Effector memory CD8-positive, alpha-beta T cell (primary cell): ENCODE measurements around the gene MRPL22.
"Not testable (repeated sequence)": the region's sequence is repeated elsewhere in the genome, so short reads cannot be mapped to it uniquely, and the experiment has no call there.

Source experiments
- ATAC-seq: fragments of 150-1000 bp; cut with Tn5 transposase; replicated peaks from 2 replicates; pipeline ENCODE4 v1.10.0; 2021; ENCODE audit warnings: mild to moderate bottlenecking, moderate library complexity
- DNase-seq, 3 experiments: peaks; one replicate each; pipeline ENCODE4 v3.0.0; 2021
- H3K27ac Mint-ChIP-seq, 2 donors: one replicate each; pipeline ENCODE4 v1.8.0; 2022; ENCODE audit warnings: mild to moderate bottlenecking in 2 of 2, mixed read lengths in 2 of 2, moderate library complexity in 2 of 2
- H3K27me3 Mint-ChIP-seq, 2 donors: one replicate each; pipeline ENCODE4 v1.8.0; 2022; ENCODE audit warnings: mixed read lengths in 2 of 2
- H3K36me3 Mint-ChIP-seq: one replicate; pipeline ENCODE4 v1.8.0; 2022; ENCODE audit warnings: mild to moderate bottlenecking, moderate library complexity, mixed read lengths; ENCODE audit not compliant: insufficient read depth
- H3K4me1 Mint-ChIP-seq, 2 donors: one replicate each; pipeline ENCODE4 v1.8.0; 2022; ENCODE audit warnings: low read depth in 2 of 2, mixed read lengths in 2 of 2
- H3K4me3 Mint-ChIP-seq, 2 donors: one replicate each; pipeline ENCODE4 v1.8.0; 2022; ENCODE audit warnings: mild to moderate bottlenecking in 2 of 2, mixed read lengths in 2 of 2, moderate library complexity in 2 of 2
- H3K9me3 Mint-ChIP-seq, 2 donors: one replicate each; pipeline ENCODE4 v1.8.0; 2022; ENCODE audit warnings: mixed read lengths in 2 of 2

MRPL22 gene

DNA sequence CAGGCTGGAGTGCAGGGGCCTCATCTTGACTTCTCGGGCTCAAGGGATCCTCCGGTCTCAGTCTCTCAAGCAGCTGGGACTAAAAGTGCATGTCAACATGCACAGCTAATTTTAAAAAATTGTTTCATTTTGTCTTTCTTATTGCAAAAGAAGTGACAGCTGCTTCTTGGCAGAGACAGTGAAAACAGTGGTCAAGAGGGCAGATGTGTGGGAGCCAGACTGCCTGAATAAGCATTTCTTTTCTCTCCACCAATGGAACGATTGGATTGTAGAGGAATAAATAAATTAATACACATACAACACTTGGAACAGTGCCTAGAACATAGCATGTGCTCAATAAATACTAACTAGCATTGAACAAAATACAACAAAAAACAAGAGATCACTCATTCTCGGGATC, 45.3 kb downstream of the MRPL22 start:
- peaks cover 41 to 43% of the 10 kb centered on the region in 2 donors for H3K27me3 Mint-ChIP-seq
- H3K36me3 Mint-ChIP-seq = no peaks in the 10 kb centered on the region
- no peaks in the 10 kb centered on the region for H3K9me3 Mint-ChIP-seq
- H3K4me1 Mint-ChIP-seq = no peaks in the 10 kb centered on the region
- DNase-seq (no peak), ATAC-seq (no peak)
- H3K27ac Mint-ChIP-seq = no peak overlapping the region
- H3K4me3 Mint-ChIP-seq = no peak overlapping the region

DNA sequence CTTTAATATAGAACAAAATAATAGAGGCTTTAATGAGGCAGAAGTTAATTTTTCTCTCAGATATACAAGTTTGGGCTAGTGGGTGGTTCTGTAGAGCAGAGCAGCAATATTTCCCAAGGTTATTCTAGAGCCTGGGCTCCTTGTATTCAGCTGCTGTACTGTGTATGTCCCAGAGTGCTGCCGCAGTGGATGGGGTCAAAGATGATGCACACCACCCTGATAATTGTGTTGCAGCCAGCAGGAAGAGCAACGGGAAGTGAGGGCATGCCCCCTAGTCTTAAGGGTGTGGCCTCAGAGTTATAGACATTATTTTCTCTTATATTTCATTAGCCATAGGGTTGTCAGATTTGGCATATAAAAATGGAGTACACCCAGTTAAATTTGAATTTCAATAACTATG, 48.8 kb downstream of the MRPL22 start:
- no peak overlapping the region for H3K4me3 Mint-ChIP-seq
- H3K36me3 Mint-ChIP-seq = no peaks in the 10 kb centered on the region
- no peak overlapping the region for H3K27ac Mint-ChIP-seq
- no peak for ATAC-seq
- no peaks in the 10 kb centered on the region for H3K4me1 Mint-ChIP-seq
- no peak for DNase-seq
- no peaks in the 10 kb centered on the region for H3K9me3 Mint-ChIP-seq
- peaks cover 40 to 43% of the 10 kb centered on the region in 2 donors for H3K27me3 Mint-ChIP-seq

DNA sequence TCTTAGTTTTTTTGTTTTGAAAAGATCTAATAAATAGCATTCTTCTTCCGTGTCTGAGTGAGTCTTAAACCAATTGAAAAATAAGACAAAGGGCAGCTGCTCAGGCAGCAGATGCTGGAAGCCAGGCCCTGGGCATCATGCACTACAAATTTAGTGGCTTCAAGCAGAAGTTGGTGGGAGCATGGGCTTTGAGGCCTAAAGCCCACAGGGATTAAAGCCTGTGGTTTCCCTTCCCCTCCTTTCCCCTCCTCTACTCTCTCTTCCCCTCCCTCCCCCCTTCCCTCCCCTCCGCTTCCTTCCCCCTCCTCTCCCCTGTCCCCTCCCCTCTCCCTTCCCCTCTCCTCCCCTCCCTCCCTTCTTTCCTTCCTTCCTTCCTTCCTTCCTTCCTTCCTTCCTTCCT, 52.6 kb downstream of the MRPL22 start:
- H3K27ac Mint-ChIP-seq = no peak overlapping the region
- no peak overlapping the region for H3K4me3 Mint-ChIP-seq
- no peak for ATAC-seq
- DNase-seq = no peak
- H3K9me3 Mint-ChIP-seq = no peaks in the 10 kb centered on the region
- peaks cover 15 to 21% of the 10 kb centered on the region in 2 donors for H3K27me3 Mint-ChIP-seq
- no peaks in the 10 kb centered on the region for H3K4me1 Mint-ChIP-seq
- no peaks in the 10 kb centered on the region for H3K36me3 Mint-ChIP-seq

DNA sequence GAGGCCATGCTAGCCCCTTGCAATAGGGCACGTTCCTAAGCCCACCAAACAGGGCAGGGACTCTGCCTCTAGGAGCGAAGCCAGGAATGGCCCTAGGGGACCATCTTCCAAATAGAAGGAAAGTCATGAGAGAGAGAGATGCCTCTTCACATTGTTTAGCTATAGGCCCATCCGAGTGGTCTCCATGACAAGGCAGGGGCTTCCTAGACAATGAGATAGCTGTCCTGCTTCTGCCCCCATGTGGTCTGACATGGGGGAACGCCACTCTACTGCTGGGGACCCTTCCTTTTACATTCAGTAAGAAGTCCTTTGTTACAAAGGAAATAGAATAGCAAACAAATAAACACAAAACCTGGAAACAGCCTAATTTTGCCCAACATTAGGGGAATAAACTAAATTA, 54.8 kb downstream of the MRPL22 start:
- DNase-seq (no peak), ATAC-seq (no peak)
- Mint-ChIP-seq H3K4me1 (no peaks in the 10 kb centered on the region), H3K27ac (no peak overlapping the region), H3K4me3 (no peak overlapping the region), H3K36me3 (no peaks in the 10 kb centered on the region), H3K27me3 (peaks cover 23% of the 10 kb centered on the region in 2 donors), H3K9me3 (no peaks in the 10 kb centered on the region)

DNA sequence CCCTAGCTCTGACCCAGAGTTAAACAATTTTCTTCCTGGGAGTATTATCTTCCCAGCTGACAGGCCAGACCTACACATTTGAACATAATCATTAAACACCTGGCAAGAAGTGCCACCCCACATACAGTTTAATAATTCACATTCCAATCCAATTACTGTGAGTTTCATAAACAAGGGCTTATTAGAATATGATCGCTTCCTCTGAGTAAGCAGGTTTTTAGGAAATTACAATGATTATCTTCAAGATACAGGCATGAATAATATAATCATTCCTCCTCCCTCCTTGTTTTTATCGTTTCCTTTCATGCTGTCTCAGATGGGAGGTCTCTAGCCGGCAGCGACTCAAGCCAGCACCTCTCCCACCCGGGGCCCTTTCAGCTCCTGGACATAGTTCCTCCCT, 56.9 kb downstream of the MRPL22 start:
- DNase-seq (no peak), ATAC-seq (no peak)
- H3K4me1 Mint-ChIP-seq = no peaks in the 10 kb centered on the region
- H3K9me3 Mint-ChIP-seq = no peaks in the 10 kb centered on the region
- no peak overlapping the region for H3K4me3 Mint-ChIP-seq
- H3K27me3 Mint-ChIP-seq = peaks cover 35 to 40% of the 10 kb centered on the region in 2 donors
- no peaks in the 10 kb centered on the region for H3K36me3 Mint-ChIP-seq
- no peak overlapping the region for H3K27ac Mint-ChIP-seq

DNA sequence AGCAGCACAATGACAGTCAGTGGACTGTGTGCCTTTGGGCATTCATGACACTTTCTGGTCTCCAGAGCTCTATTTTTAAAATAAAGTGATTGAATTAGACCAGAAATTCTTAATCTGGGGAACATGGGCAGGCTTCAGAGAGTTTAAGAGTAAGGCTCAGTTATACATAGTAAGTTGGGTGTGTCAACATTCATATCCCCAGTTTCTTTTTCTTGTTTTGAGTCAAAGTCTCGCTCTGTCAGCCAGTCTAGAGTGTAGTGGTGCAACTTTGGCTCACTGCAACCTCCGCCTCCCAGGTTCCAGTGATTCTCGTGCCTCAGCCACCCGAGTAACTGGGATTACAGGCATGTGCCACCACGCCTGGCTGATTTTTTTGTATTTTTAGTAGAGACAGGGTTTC, 59.0 kb downstream of the MRPL22 start:
- peaks cover 35 to 40% of the 10 kb centered on the region in 2 donors for H3K27me3 Mint-ChIP-seq
- ATAC-seq = no peak

DNA sequence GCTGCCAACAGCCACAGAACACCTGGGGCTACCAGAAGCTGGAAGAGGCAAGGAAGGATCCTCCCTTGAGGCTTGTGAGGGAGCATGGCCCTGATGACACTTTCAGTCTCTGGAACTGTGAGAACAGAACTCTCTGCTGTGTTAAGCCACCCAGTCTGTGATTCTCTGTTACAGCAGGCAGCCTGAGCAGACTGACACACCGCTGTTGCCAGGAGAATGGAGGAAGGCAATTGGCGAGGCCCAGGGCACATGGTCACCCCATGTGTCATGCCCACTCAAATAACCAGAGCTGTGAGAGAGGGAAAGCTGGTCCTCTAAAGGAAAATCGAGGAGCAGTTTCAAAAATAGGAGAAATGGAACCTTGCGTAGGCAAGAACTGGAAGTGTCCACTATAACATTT, 60.6 kb downstream of the MRPL22 start:
- DNase-seq (no peak), ATAC-seq (no peak)
- H3K27me3 Mint-ChIP-seq = peaks cover 36 to 40% of the 10 kb centered on the region in 2 donors
- no peaks in the 10 kb centered on the region for H3K4me1 Mint-ChIP-seq
- no peak overlapping the region for H3K27ac Mint-ChIP-seq
- H3K36me3 Mint-ChIP-seq = no peaks in the 10 kb centered on the region
- no peaks in the 10 kb centered on the region for H3K9me3 Mint-ChIP-seq
- no peak overlapping the region for H3K4me3 Mint-ChIP-seq

More for the DNA sequence above, 59.0 kb downstream of the MRPL22 start:
- no peak overlapping the region for H3K4me3 Mint-ChIP-seq
- no peak for DNase-seq
- no peaks in the 10 kb centered on the region for H3K36me3 Mint-ChIP-seq
- H3K4me1 Mint-ChIP-seq = no peaks in the 10 kb centered on the region
- no peaks in the 10 kb centered on the region for H3K9me3 Mint-ChIP-seq
- no peak overlapping the region for H3K27ac Mint-ChIP-seq

DNA sequence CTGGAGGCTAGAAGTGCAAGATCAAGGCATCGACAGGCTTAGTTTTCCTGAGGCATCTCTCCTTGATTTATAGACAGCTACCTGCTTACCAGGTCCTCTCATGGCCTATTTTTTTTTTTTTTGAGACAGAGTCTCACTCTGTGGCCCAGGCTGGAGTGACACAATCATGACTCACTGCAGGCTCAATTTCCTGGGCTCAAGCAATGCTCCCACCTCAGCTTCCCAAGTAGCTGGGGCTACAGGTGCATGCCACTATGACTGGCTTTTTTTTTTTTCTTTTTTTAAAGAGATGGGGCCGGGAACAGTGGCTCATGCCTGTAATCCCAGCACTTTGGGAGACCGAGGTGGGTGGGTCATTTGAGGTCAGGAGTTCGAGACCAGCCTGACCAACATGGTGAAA, 61.8 kb downstream of the MRPL22 start:
- not testable (repeated sequence) for H3K4me1 Mint-ChIP-seq, DNase-seq, H3K9me3 Mint-ChIP-seq, H3K4me3 Mint-ChIP-seq, H3K27ac Mint-ChIP-seq, H3K36me3 Mint-ChIP-seq, ATAC-seq
- H3K27me3 Mint-ChIP-seq = peaks cover 40 to 44% of the 10 kb centered on the region in 2 donors

DNA sequence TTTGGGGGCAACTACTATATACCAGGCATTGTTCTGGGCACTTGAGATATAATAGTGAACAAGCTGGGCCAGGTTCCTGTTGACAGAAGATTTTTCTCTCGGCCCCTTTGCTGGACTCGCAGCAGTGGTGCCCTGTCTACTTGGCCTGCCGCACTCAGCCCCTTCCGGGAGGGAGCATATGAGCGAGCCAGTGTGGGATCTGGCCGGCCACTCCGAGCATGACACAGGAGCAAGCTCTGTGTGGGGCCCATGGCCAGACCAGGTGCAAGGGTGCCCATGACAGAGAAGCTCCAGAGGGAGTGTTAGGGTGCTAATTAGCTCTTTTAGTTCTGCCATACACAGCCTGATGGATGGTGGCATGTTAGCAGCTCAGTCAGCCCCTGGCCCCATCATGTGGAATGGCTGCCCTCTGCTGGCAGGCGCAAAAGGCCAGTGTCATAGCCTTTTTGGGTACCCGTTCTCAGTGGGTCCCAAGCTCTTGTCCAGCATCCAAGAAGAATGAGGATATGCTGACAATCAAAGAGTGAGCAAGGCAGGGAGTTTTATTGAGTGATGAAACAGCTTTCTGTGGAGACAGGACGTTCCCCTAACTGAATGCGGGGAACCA, 63.4 kb downstream of the MRPL22 start:
- peak in 1 of 3 experiments; percentile 7 for DNase-seq
- H3K9me3 Mint-ChIP-seq = no peaks in the 10 kb centered on the region
- ATAC-seq = no peak
- H3K4me3 Mint-ChIP-seq = no peak overlapping the region
- peaks cover 27 to 32% of the 10 kb centered on the region in 2 donors for H3K27me3 Mint-ChIP-seq
- no peaks in the 10 kb centered on the region for H3K36me3 Mint-ChIP-seq
- H3K4me1 Mint-ChIP-seq = no peaks in the 10 kb centered on the region
- H3K27ac Mint-ChIP-seq = no peak overlapping the region

DNA sequence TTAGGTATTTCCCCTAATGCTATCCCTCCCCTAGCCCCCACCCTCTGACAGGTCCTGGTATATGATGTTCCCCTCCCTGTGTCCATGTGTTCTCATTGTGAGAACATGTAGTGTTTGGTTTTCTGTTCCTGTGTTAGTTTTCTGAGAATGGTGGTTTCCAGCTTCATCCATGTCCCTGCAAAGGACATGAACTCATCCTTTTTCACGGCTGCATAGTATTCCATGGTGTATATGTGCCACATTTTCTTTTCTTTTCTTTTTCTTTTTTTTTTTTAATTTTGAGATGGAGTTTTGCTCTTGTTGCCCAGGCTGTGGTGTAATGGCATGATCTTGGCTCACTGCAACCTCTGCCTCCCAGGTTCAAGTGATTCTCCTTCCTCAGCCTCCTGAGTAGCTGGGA, 65.4 kb downstream of the MRPL22 start:
- H3K27me3 Mint-ChIP-seq = peaks cover 16 to 20% of the 10 kb centered on the region in 2 donors
- ATAC-seq, H3K9me3 Mint-ChIP-seq, H3K4me1 Mint-ChIP-seq, H3K36me3 Mint-ChIP-seq, DNase-seq, H3K4me3 Mint-ChIP-seq, H3K27ac Mint-ChIP-seq: not testable (repeated sequence)

DNA sequence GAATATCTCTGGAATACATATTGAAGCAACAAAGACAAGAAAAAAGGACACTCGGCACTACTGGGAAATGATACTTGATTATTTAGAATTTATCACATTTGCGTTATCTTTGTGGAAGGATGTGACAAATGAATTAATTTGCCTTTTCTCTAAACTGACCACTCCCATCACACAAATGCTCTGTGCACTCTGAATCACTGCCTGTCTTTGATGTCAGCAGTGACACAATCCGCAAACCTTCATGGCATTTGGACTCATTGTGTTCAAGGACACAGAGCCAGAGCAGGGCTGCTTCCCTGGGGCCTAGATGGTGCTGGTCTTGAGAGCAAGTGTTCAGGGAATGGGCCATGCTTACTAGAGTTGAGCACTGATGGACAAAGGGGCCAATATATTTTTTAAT, 67.8 kb downstream of the MRPL22 start:
- Mint-ChIP-seq H3K4me1 (no peaks in the 10 kb centered on the region), H3K9me3 (no peaks in the 10 kb centered on the region), H3K36me3 (no peaks in the 10 kb centered on the region), H3K4me3 (no peak overlapping the region), H3K27me3 (peaks cover 12 to 19% of the 10 kb centered on the region in 2 donors), H3K27ac (no peak overlapping the region)
- no peak for DNase-seq
- ATAC-seq = no peak

DNA sequence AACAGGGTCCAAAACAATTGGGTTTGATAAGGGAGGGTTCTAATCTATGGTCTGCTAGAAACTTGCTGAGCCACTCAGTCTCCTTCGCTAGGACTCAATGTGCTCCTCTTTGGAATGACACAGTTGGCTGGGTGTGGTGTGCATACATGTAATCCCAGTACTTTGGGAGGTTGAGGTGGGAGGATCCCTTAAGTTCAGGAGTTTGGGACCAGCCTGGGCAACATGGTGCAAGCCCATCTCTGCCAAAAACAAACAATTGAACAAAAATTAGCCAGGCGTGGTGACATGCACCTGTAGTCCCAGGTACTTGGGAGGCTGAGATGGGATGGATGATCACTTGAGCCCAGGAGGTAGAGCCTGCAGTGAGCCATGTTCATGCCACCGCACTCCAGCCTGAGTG, 70.0 kb downstream of the MRPL22 start:
- Mint-ChIP-seq H3K36me3 (no peaks in the 10 kb centered on the region), H3K4me3 (no peak overlapping the region), H3K9me3 (no peaks in the 10 kb centered on the region), H3K27me3 (peaks cover 34 to 36% of the 10 kb centered on the region in 2 donors), H3K27ac (no peak overlapping the region), H3K4me1 (no peaks in the 10 kb centered on the region)
- no peak for ATAC-seq
- DNase-seq = no peak

DNA sequence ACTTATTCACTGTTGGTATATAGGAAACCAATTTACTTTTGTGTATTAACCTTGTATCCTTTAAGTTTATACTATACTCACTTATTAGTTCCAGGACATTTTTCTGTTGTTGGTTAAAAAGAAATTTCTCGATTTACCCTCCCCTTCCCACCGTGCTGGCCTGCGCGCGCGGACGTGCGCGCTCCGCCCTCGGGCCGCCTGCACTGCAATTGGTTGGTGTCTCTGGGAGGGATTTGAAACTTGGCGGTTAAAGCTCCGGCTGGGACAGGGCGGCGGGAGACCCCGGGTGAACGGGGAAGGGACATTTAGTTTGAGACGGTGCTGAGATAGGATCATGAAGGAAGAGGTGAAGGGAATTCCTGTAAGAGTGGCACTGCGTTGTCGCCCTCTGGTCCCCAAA, 72.7 kb downstream of the MRPL22 start, which contains the start of gene KIF4B:
Gene KIF4B, plus strand, starts transcription at position 230 of the 400 bp plus-strand sequence. Its CDS starts 105 bp downstream, at position 335.
- no peak within 1 kb of the TSS for H3K4me3 Mint-ChIP-seq
- DNase-seq (no peak), ATAC-seq (no peak)
- H3K36me3 Mint-ChIP-seq = no peaks in the 10 kb centered on the region
- no peaks in the 10 kb centered on the region for H3K4me1 Mint-ChIP-seq
- H3K9me3 Mint-ChIP-seq = no peaks in the 10 kb centered on the region
- no peak within 1 kb of the TSS for H3K27ac Mint-ChIP-seq
- H3K27me3 Mint-ChIP-seq = peaks cover 31 to 49% of the 10 kb centered on the region in 2 donors

DNA sequence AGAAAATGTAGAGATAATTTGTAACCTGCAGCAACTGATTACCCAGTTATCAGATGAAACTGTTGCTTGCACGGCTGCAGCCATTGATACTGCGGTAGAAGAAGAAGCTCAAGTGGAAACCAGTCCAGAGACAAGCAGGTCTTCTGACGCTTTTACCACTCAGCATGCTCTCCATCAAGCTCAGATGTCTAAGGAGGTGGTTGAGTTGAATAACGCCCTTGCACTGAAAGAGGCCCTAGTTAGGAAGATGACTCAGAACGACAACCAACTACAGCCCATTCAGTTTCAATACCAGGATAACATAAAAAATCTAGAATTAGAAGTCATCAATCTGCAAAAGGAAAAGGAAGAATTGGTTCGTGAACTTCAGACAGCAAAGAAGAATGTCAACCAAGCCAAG, 74.4 kb downstream of the MRPL22 start:
- no peaks in the 10 kb centered on the region for H3K4me1 Mint-ChIP-seq
- no peak overlapping the region for H3K27ac Mint-ChIP-seq
- no peak for ATAC-seq
- H3K36me3 Mint-ChIP-seq = no peaks in the 10 kb centered on the region
- DNase-seq = no peak
- peaks cover 38 to 59% of the 10 kb centered on the region in 2 donors for H3K27me3 Mint-ChIP-seq
- no peaks in the 10 kb centered on the region for H3K9me3 Mint-ChIP-seq
- H3K4me3 Mint-ChIP-seq = no peak overlapping the region
